Measurements from ENCODE around the gene ZC3H7B.

The ZC3H7B gene

GRCh38 chr22:41358927-41359326 lies 57.6 kb downstream of the ZC3H7B start:
- DNase-seq = no peak

DNA sequence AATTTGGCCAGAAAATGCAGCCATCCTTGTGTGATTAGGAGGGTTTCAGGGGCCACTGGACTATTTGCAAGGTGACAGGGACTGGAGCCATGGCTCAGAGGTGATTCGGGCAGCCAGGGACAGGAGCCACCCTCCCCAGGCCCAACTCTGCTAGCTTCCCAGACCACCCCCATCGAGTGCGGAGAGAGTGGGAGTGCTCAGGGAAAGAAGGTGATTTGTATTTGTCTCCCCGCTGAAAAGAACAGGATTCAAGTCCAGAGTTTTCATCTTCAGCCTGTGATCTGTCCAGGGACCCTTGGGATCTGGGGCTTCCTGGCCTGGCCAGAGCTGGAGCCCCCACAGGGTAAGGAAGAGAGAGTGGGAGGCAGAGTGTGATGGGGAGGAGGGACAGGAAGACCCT lies 58.1 kb downstream of the ZC3H7B start:
- DNase-seq = no peak

DNA sequence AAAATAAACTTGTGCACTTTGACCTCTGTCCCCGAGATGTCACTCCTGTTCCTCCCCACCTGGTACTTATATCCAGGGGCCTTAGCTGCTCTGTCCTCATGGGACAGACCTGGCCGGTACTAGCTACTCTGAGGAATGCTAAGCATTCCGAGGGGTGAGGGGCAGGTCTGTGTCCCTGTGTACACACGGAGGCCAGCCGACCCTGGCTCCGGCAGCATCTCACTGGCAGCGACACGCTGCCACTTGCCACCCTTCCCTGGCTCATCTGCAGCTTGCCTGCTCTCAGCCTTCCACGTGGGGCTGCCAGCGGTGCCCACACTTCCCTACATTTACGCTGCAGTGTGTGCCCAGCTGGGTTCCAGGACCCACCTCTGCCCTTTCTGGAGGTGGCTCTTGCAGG lies 58.8 kb downstream of the ZC3H7B start:
- no peak for DNase-seq

GRCh38 chr22:41361716-41362310 lies 60.5 kb downstream of the ZC3H7B start:
- DNase-seq = no peak

DNA sequence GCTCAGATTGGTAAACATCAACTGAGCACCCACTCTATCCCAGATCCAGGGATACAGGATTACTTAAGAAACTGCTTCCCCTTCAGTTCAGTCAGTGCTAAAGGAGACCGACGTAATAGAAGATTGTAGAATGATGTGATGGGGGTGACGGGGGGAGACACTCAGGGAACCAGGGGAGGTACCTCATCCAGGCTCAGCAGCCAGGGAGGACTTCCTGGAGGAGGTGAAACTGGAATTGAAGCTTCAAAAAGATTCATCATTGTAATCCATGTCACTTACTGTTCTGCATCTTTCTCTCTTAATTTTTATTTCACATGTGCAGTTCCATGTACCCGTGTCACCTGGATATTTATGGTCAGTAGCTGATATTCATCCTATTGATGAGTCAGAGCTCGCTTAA lies 61.3 kb downstream of the ZC3H7B start:
- no peak for DNase-seq

- DNase-seq = no peak
Measured at GRCh38 chr22:41364233-41364632, 62.9 kb downstream of the ZC3H7B start.

DNA sequence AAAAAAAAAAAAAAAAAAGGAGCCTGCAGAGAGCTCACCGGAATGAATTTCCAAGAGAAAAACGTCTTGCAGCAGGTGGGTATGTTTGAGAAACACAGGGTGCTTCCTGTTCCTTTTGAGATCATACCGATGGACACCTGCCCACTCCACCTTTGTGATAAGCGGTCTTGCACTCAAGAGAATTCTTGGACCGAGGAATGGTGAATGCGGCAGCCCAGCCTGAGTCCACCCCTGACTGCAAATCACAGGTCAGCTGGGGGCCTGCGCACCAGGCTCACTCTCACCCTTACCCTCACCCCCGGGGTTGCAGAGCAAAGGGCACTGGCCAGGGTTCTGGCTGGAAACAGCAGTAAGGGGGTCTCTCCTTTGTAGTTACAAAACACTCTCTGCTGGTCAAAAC lies 63.6 kb downstream of the ZC3H7B start:
- DNase-seq = no peak

- no peak for DNase-seq
Measured at GRCh38 chr22:41365425-41365824, 64.1 kb downstream of the ZC3H7B start.

DNA sequence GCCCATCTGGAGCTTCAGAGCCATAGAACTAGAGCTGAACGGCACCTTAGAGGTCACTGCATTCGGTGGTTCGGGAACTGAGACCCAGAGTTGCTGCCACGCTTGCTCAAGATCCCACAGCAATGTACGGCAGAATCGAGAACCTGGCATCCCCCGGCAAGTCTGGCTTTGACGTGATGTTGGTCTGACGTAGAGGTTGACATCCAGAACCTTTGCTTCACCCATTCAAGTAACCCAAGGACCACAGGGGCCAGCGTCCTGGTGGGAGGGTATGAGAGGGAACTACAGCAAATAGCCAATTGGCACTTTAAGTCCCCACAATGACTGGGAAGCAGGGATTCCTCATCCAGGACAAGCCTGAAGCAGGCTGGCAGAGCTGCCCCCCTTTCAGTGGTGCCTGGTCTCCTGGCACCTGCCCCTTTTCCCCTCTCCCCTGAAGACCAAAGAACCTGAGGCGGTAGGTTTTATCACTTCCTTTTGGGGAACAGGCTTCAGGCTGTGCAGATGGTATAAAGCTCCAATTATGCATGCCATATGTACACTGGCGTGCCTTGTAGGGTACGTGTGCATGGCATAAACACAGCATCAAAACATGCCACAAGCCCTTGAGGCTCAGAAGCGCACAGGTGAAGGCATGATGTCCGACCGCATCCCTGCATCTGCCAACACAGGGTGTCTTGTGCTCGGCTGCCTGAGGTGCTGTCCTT lies 65.2 kb downstream of the ZC3H7B start:
- no peak for DNase-seq

DNA sequence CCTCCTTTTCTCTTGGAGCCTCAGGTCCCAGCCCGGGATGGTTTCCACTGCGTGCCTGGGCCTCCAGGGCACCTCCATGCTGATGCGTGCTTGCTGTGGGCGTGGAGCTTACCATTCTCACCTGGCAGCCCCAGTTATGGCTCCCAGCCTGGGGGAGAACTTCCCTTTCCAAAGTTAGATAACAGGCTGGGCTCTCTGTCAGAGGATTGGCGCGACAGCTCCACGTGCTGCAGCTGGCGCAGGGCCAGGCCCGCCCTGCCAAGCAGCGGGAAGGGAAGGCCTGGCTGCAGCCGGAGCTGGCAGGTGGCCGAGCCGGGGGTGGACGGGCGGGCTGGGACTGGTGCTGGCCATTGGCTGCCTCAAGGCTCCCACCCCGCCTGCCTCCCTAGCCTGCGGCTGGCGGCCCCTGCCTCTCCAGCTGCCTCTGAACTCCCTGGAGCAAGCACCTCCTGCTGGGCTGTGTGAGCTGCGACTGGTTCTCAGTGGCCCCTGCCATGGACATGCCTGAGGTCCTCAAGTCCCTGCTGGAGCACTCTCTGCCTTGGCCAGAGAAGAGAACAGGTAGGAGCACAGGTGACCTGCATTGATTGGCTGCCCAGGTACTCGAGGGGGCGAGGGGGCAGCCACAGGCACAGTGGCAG lies 65.8 kb downstream of the ZC3H7B start:
- peak; percentile 94 for DNase-seq

DNA sequence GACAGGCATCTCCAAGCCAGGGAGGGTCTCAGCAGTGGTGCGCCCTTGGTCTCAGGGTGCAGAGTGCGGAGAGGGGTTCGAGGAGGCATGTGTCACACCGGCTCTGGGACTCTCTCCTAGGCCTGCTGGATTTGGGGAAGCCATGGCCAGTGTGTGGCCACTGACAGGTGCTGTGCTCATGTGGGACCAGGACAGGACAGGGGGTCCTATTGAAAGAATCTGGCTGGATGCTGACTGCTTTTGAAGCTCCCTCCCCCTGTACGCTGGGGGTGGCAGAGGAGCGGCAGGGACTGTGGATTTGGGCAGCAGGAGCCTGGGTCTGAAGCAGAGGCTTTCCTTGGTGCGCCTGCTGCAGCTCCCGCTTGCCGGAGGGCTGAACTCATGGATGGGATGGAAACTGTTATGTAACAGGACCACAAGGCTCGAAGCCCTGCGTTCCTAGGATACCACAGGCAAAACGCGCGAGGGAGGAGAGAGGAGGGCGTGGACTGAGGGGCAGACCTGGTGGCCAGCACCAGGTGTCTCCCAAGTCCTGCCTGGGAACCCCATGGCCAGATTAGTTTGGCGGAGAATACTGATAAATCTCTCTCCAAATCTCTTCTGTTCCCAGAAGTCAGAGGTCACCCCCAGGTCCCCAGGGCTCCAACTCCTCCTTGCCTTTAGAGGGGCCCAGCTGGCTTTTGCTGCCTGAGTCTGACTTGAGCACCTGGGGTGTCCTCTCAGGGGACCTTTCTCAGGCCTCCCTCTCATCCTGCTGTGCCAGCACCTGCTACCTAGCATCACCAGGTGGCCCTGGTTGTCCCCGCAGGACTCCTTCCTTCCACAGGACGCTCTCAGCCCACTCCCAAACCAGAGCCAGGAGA lies 66.6 kb downstream of the ZC3H7B start:
- no peak for DNase-seq

- no peak for DNase-seq
Measured at GRCh38 chr22:41368543-41369423, 67.5 kb downstream of the ZC3H7B start.

GRCh38 chr22:41369424-41369745 lies 68.1 kb downstream of the ZC3H7B start:
- DNase-seq = no peak

- DNase-seq = no peak
Measured at GRCh38 chr22:41369837-41370236, 68.5 kb downstream of the ZC3H7B start.

- no peak for DNase-seq
Measured at GRCh38 chr22:41377846-41378245, 76.5 kb downstream of the ZC3H7B start.

- DNase-seq = peak; percentile 63
Measured at GRCh38 chr22:41380993-41381328, 79.6 kb downstream of the ZC3H7B start.

DNA sequence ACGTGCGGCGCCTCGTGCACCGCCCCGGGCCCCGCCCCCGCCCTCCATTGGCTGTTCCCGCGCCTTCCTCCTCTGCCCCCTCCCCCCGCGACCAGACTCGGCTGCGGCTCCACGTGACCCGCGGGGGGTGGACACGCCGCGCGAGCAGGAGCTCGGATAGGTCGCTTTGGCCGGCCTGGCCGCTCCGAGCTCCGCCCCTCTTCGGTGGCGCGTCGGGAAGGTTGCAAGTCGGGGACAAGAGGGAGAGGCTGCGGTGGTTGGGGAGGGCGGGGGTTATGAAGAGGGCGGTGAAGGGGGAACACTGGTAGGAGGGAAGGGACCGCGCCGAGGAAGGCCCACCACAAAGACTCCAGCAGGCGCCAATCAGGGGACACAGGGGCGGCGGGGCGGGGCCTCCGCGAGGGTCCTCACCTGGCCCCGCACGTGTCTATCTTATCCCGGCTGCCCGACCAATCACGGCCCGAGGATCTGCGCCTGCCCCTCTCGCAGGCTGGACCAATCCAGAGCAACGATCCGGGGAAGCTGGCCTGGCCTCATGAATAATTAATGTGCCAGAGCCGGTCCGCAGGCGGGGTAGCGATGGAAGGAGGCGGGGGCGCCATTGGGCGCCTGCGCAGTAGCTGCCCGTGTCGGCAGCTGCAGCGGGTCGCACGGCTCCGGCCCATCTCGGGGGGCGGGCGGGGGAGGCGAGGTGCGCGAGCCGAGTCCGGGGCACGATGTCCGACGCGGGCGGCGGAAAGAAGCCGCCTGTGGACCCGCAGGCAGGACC lies 80.2 kb downstream of the ZC3H7B start, which contains the start of gene TEF:
TSS of gene TEF (plus strand) at position 614 of the 769 bp plus-strand sequence. CDS start at position 717, 103 bp downstream.
- DNase-seq = peak; percentile 96

GRCh38 chr22:41382098-41382578 lies 80.8 kb downstream of the ZC3H7B start:
- no peak for DNase-seq

GRCh38 chr22:41382610-41383009 lies 81.3 kb downstream of the ZC3H7B start:
- DNase-seq = no peak

- DNase-seq = no peak
Measured at GRCh38 chr22:41383085-41383484, 81.8 kb downstream of the ZC3H7B start.

- DNase-seq = no peak
Measured at GRCh38 chr22:41384128-41384527, 82.8 kb downstream of the ZC3H7B start.

GRCh38 chr22:41387341-41387740 lies 86.0 kb downstream of the ZC3H7B start:
- DNase-seq = no peak

All from NCI-H2029 (cell line).